NK-92 (cell line): ENCODE data around the gene KSR2.

Experiments used
- DNase-seq: peaks from one replicate; lab custom pipeline; 2025; ENCODE audit not compliant: unreplicated experiment; lab: John Stamatoyannopoulos, UW

Gene KSR2

GRCh38 chr12:117699118-117699517 lies 269.7 kb downstream of the KSR2 start:
- no peak for DNase-seq

GRCh38 chr12:117695956-117696355 lies 272.8 kb downstream of the KSR2 start:
- DNase-seq, result no peak

GRCh38 chr12:117692512-117692911 lies 276.3 kb downstream of the KSR2 start:
- DNase-seq, result no peak

- DNase-seq, result no peak
Observed at GRCh38 chr12:117689857-117690256, 278.9 kb downstream of the KSR2 start.

- no peak for DNase-seq
Observed at GRCh38 chr12:117688446-117688845, 280.3 kb downstream of the KSR2 start.

- no peak for DNase-seq
Observed at GRCh38 chr12:117686911-117687377, 281.8 kb downstream of the KSR2 start.

GRCh38 chr12:117686210-117686609 lies 282.6 kb downstream of the KSR2 start:
- no peak for DNase-seq

GRCh38 chr12:117685110-117685926 lies 283.5 kb downstream of the KSR2 start:
- DNase-seq, result no peak

- no peak for DNase-seq
Observed at GRCh38 chr12:117684471-117684870, 284.3 kb downstream of the KSR2 start.

GRCh38 chr12:117680312-117680711 lies 288.5 kb downstream of the KSR2 start:
- no peak for DNase-seq

GRCh38 chr12:117679776-117680175 lies 289.0 kb downstream of the KSR2 start:
- no peak for DNase-seq

GRCh38 chr12:117674763-117675162 lies 294.0 kb downstream of the KSR2 start:
- no peak for DNase-seq

GRCh38 chr12:117674313-117674712 lies 294.5 kb downstream of the KSR2 start:
- DNase-seq, result no peak

- no peak for DNase-seq
Observed at GRCh38 chr12:117671734-117672133, 297.1 kb downstream of the KSR2 start.

- DNase-seq, result no peak
Observed at GRCh38 chr12:117664169-117664568, 304.6 kb downstream of the KSR2 start.

- no peak for DNase-seq
Observed at GRCh38 chr12:117662620-117663395, 306.0 kb downstream of the KSR2 start.

- DNase-seq, result no peak
Observed at GRCh38 chr12:117662220-117662619, 306.6 kb downstream of the KSR2 start.

- no peak for DNase-seq
Observed at GRCh38 chr12:117661471-117661870, 307.3 kb downstream of the KSR2 start.

- no peak for DNase-seq
Observed at GRCh38 chr12:117660896-117661295, 307.9 kb downstream of the KSR2 start.

- no peak for DNase-seq
Observed at GRCh38 chr12:117658226-117658625, 310.6 kb downstream of the KSR2 start.

GRCh38 chr12:117649796-117650195 lies 319.0 kb downstream of the KSR2 start:
- no peak for DNase-seq

- no peak for DNase-seq
Observed at GRCh38 chr12:117646520-117646919, 322.3 kb downstream of the KSR2 start.
